WTC11 (cell line): ENCODE results near the gene EHD3. TPM values are rescaled to one million over a fixed set of nuclear protein-coding genes. Genes with fewer than 3 reads are reported as not detected.

Source experiments
- ATAC-seq: fragments of 200-7000 bp; cut with Tn5 transposase; 2 replicates; pipeline ENCODE4 v1.10.0; 2021; ENCODE audit warnings: mild to moderate bottlenecking, moderate library complexity
- CTCF ChIA-PET: fragments of 300-600 bp; sonication (Branson Sonifier 250); formaldehyde crosslinking; loops from one replicate; lab custom pipeline; 2021; ENCODE audit warnings: antibody characterized with exemption; lab: Charles Lee
- POLR2A ChIA-PET: fragments of 350-600 bp; sonication (Branson Sonifier 250); formaldehyde crosslinking; loops from one replicate; lab custom pipeline; 2021; ENCODE audit warnings: antibody characterized with exemption; lab: Charles Lee
- DNase-seq: peaks from one replicate; pipeline ENCODE4 v3.0.0; 2021; ENCODE audit warnings: low spot score
- H3K27ac Mint-ChIP-seq: 2 replicates; pipeline ENCODE4 v1.8.0; 2021; ENCODE audit warnings: mixed read lengths
- H3K27me3 Mint-ChIP-seq: 2 replicates; pipeline ENCODE4 v1.8.0; 2021; ENCODE audit warnings: low read depth, mild to moderate bottlenecking, moderate library complexity, mixed read lengths
- H3K36me3 Mint-ChIP-seq: 2 replicates; pipeline ENCODE4 v1.8.0; 2021; ENCODE audit warnings: mixed read lengths
- H3K4me1 Mint-ChIP-seq: 2 replicates; pipeline ENCODE4 v1.8.0; 2022; ENCODE audit warnings: mixed read lengths
- H3K4me3 Mint-ChIP-seq: 2 replicates; pipeline ENCODE4 v1.8.0; 2021; ENCODE audit warnings: mild to moderate bottlenecking, moderate library complexity, mixed read lengths
- H3K9me3 Mint-ChIP-seq: 2 replicates; pipeline ENCODE4 v1.8.0; 2021; ENCODE audit warnings: mixed read lengths
- CBFB ChIP-seq: sonication (generic); formaldehyde crosslinking; IDR thresholded peaks from 2 replicates; pipeline ENCODE4 v1.8.1; 2022; ENCODE audit warnings: mild to moderate bottlenecking, low read depth, missing genetic modification reagents
- CREB1 ChIP-seq: sonication (generic); formaldehyde crosslinking; IDR thresholded peaks from 2 replicates; pipeline ENCODE4 v1.8.0; 2023; ENCODE audit warnings: mild to moderate bottlenecking, missing genetic modification reagents
- EMX1 ChIP-seq: fragments of 250-450 bp; sonication (Bioruptor Pico); IDR thresholded peaks from 2 replicates; pipeline ENCODE4 v1.8.0; 2021; ENCODE audit warnings: mild to moderate bottlenecking
- KAT7 ChIP-seq: sonication (generic); formaldehyde crosslinking; IDR thresholded peaks from 2 replicates; pipeline ENCODE4 v1.8.1; 2023; ENCODE audit warnings: missing genetic modification reagents, mild to moderate bottlenecking, borderline replicate concordance
- MYBL2 ChIP-seq: sonication (generic); formaldehyde crosslinking; IDR thresholded peaks from 2 replicates; pipeline ENCODE4 v1.8.1; 2023; ENCODE audit warnings: mild to moderate bottlenecking, moderate library complexity, missing genetic modification reagents
- NFE2L1 ChIP-seq: sonication (generic); formaldehyde crosslinking; IDR thresholded peaks from 2 replicates; pipeline ENCODE4 v1.8.1; 2023; ENCODE audit warnings: missing genetic modification reagents
- PRRX2 ChIP-seq: fragments of 250-450 bp; sonication (Bioruptor Pico); IDR thresholded peaks from 2 replicates; pipeline ENCODE4 v1.8.0; 2021; ENCODE audit warnings: mild to moderate bottlenecking
- SMAD3 ChIP-seq: sonication (generic); formaldehyde crosslinking; IDR thresholded peaks from 2 replicates; pipeline ENCODE4 v1.8.0; 2022; ENCODE audit warnings: missing genetic modification reagents, mild to moderate bottlenecking, borderline replicate concordance
- SOX15 ChIP-seq: fragments of 250-450 bp; sonication (Bioruptor Pico); IDR thresholded peaks from 2 replicates; pipeline ENCODE4 v1.9.0; 2021; ENCODE audit warnings: mild to moderate bottlenecking
- TCF7 ChIP-seq: sonication (generic); formaldehyde crosslinking; IDR thresholded peaks from 2 replicates; pipeline ENCODE4 v1.8.0; 2022; ENCODE audit warnings: mild to moderate bottlenecking, low read depth, missing genetic modification reagents, moderate library complexity
- ZNF121 ChIP-seq: sonication (generic); formaldehyde crosslinking; IDR thresholded peaks from 2 replicates; pipeline ENCODE4 v1.8.0; 2023; ENCODE audit warnings: missing genetic modification reagents
- ZNF396 ChIP-seq: fragments of 250-450 bp; sonication (Bioruptor Pico); IDR thresholded peaks from 2 replicates; pipeline ENCODE4 v1.8.0; 2021; ENCODE audit warnings: mild to moderate bottlenecking, moderate library complexity, borderline replicate concordance
- ZNF416 ChIP-seq: fragments of 250-450 bp; sonication (Bioruptor Pico); IDR thresholded peaks from 2 replicates; pipeline ENCODE4 v1.9.0; 2021; ENCODE audit warnings: mild to moderate bottlenecking, inconsistent platforms
- total RNA-seq: library from RNA; stranded (reverse); gene quantifications from 3 replicates; pipeline ENCODE4 v1.2.3, GENCODE V29; 2021
- TF ChIP-seq, protein P1 (sequence below): fragments of 250-450 bp; sonication (Bioruptor Pico); IDR thresholded peaks from 2 replicates; pipeline ENCODE4 v1.9.0; 2021; ENCODE audit warnings: moderate library complexity, mild to moderate bottlenecking, inconsistent platforms, borderline replicate concordance
- TF ChIP-seq, protein P2 (sequence below): sonication (generic); formaldehyde crosslinking; IDR thresholded peaks from 2 replicates; pipeline ENCODE4 v1.8.1; 2023; ENCODE audit warnings: mild to moderate bottlenecking, moderate library complexity, missing genetic modification reagents
- TF ChIP-seq, protein P3 (sequence below): sonication (generic); formaldehyde crosslinking; IDR thresholded peaks from 2 replicates; pipeline ENCODE4 v1.8.0; 2023; ENCODE audit warnings: missing genetic modification reagents, mild to moderate bottlenecking, borderline replicate concordance
- TF ChIP-seq, protein P4 (sequence below): sonication (generic); formaldehyde crosslinking; IDR thresholded peaks from 2 replicates; pipeline ENCODE4 v1.8.1; 2023; ENCODE audit warnings: mild to moderate bottlenecking, missing genetic modification reagents
- TF ChIP-seq, protein P5 (sequence below): sonication (generic); formaldehyde crosslinking; IDR thresholded peaks from 2 replicates; pipeline ENCODE4 v1.8.0; 2022; ENCODE audit warnings: mild to moderate bottlenecking, missing genetic modification reagents
- TF ChIP-seq, protein P6 (sequence below): sonication (generic); formaldehyde crosslinking; conservative IDR thresholded peaks from 2 replicates; pipeline ENCODE4 v1.8.1; 2023; ENCODE audit warnings: mild to moderate bottlenecking, low read depth, missing genetic modification reagents, moderate library complexity
- TF ChIP-seq, protein P7 (sequence below): fragments of 250-450 bp; sonication (Bioruptor Pico); IDR thresholded peaks from 2 replicates; pipeline ENCODE4 v1.9.0; 2021; ENCODE audit warnings: mild to moderate bottlenecking

The EHD3 gene
- total RNA-seq, 1 experiment from 2014 or later: 10.0 TPM

DNA sequence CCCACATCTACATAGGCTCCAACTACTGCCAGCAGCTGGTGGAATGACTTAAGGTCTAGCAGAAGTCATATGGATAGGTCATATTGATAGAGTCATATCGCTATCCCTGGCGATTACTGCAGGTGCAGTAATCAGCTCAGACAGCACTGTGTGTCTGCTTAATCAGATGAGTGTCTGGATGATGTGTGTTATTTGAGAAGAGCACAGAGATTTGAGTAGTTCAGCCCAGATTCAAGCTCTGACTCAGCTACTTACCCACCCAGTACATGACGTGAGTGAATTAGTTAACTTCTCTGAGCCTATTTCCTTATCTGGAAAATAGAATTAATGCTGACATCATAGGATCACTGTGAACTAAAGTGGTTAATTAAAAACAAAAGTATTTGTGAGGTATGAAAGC is 78.9 kb downstream of the EHD3 start:
- no peak for ATAC-seq
- Mint-ChIP-seq H3K36me3 (peaks cover 25% of the 10 kb centered on the region), H3K27ac (no peak overlapping the region), H3K27me3 (no peaks in the 10 kb centered on the region), H3K4me1 (0 out of 2 replicates have a peak, but pooled peaks cover 4% of the 10 kb centered on the region), H3K9me3 (peaks cover 34% of the 10 kb centered on the region), H3K4me3 (no peak overlapping the region)
- DNase-seq: no peak
- TF ChIP-seq ZNF121 (no peak), SOX15 (CRISPR knock-in tag) (no peak), CBFB (CRISPR knock-in tag) (no peak), ZNF416 (CRISPR knock-in tag) (no peak), NFE2L1 (CRISPR knock-in tag) (no peak), MYBL2 (CRISPR knock-in tag) (no peak), PRRX2 (no peak), CREB1 (CRISPR knock-in tag) (no peak), KAT7 (CRISPR knock-in tag) (no peak)
- TF ChIP-seq, protein P1, sequence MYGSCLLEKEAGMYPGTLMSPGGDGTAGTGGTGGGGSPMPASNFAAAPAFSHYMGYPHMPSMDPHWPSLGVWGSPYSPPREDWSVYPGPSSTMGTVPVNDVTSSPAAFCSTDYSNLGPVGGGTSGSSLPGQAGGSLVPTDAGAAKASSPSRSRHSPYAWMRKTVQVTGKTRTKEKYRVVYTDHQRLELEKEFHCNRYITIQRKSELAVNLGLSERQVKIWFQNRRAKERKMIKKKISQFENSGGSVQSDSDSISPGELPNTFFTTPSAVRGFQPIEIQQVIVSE (CRISPR knock-in tag): no peak
- TF ChIP-seq, protein P2, sequence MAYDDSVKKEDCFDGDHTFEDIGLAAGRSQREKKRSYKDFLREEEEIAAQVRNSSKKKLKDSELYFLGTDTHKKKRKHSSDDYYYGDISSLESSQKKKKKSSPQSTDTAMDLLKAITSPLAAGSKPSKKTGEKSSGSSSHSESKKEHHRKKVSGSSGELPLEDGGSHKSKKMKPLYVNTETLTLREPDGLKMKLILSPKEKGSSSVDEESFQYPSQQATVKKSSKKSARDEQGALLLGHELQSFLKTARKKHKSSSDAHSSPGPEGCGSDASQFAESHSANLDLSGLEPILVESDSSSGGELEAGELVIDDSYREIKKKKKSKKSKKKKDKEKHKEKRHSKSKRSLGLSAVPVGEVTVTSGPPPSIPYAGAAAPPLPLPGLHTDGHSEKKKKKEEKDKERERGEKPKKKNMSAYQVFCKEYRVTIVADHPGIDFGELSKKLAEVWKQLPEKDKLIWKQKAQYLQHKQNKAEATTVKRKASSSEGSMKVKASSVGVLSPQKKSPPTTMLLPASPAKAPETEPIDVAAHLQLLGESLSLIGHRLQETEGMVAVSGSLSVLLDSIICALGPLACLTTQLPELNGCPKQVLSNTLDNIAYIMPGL (CRISPR knock-in tag): no peak
- TF ChIP-seq, protein P3, sequence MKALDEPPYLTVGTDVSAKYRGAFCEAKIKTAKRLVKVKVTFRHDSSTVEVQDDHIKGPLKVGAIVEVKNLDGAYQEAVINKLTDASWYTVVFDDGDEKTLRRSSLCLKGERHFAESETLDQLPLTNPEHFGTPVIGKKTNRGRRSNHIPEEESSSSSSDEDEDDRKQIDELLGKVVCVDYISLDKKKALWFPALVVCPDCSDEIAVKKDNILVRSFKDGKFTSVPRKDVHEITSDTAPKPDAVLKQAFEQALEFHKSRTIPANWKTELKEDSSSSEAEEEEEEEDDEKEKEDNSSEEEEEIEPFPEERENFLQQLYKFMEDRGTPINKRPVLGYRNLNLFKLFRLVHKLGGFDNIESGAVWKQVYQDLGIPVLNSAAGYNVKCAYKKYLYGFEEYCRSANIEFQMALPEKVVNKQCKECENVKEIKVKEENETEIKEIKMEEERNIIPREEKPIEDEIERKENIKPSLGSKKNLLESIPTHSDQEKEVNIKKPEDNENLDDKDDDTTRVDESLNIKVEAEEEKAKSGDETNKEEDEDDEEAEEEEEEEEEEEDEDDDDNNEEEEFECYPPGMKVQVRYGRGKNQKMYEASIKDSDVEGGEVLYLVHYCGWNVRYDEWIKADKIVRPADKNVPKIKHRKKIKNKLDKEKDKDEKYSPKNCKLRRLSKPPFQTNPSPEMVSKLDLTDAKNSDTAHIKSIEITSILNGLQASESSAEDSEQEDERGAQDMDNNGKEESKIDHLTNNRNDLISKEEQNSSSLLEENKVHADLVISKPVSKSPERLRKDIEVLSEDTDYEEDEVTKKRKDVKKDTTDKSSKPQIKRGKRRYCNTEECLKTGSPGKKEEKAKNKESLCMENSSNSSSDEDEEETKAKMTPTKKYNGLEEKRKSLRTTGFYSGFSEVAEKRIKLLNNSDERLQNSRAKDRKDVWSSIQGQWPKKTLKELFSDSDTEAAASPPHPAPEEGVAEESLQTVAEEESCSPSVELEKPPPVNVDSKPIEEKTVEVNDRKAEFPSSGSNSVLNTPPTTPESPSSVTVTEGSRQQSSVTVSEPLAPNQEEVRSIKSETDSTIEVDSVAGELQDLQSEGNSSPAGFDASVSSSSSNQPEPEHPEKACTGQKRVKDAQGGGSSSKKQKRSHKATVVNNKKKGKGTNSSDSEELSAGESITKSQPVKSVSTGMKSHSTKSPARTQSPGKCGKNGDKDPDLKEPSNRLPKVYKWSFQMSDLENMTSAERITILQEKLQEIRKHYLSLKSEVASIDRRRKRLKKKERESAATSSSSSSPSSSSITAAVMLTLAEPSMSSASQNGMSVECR: no peak
- TF ChIP-seq, protein P4, sequence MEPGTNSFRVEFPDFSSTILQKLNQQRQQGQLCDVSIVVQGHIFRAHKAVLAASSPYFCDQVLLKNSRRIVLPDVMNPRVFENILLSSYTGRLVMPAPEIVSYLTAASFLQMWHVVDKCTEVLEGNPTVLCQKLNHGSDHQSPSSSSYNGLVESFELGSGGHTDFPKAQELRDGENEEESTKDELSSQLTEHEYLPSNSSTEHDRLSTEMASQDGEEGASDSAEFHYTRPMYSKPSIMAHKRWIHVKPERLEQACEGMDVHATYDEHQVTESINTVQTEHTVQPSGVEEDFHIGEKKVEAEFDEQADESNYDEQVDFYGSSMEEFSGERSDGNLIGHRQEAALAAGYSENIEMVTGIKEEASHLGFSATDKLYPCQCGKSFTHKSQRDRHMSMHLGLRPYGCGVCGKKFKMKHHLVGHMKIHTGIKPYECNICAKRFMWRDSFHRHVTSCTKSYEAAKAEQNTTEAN: no peak
- ChIA-PET CTCF (no interaction called here), POLR2A (no interaction called here)

DNA sequence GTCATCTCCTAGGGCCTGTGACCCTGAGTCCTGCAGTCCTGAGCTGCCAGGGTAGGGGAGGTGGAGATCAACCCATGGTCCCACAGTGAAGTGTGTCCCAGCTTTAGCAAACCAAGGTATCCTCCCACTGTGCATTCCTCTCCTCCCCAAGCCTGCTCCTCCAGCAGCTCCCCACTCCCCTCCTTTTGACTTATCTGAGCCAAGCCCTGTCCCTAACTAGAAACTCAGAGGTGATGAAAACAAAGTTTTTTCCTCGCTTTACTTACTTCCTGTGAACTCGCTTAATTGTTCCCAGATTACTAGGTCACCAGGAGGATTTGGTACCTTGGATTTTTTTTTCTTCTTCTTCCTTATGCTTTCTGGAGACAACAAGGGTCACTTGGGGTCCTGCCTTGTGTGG is 80.8 kb downstream of the EHD3 start:
- Mint-ChIP-seq H3K27me3 (no peaks in the 10 kb centered on the region), H3K9me3 (peaks cover 15% of the 10 kb centered on the region), H3K36me3 (peaks cover 18% of the 10 kb centered on the region), H3K4me3 (no peak overlapping the region), H3K4me1 (peaks cover 15% of the 10 kb centered on the region), H3K27ac (no peak overlapping the region)
- DNase-seq (no peak), ATAC-seq (no peak)
- ChIA-PET CTCF (no interaction called here), POLR2A (no interaction called here)
- TF ChIP-seq EMX1 (CRISPR knock-in tag) (no peak), TCF7 (CRISPR knock-in tag) (no peak), ZNF396 (CRISPR knock-in tag) (no peak), SMAD3 (CRISPR knock-in tag) (no peak), NFE2L1 (CRISPR knock-in tag) (no peak)
- TF ChIP-seq, protein P3: no peak
- TF ChIP-seq, protein P5, sequence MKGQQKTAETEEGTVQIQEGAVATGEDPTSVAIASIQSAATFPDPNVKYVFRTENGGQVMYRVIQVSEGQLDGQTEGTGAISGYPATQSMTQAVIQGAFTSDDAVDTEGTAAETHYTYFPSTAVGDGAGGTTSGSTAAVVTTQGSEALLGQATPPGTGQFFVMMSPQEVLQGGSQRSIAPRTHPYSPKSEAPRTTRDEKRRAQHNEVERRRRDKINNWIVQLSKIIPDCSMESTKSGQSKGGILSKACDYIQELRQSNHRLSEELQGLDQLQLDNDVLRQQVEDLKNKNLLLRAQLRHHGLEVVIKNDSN (CRISPR knock-in tag): no peak
- TF ChIP-seq, protein P6, sequence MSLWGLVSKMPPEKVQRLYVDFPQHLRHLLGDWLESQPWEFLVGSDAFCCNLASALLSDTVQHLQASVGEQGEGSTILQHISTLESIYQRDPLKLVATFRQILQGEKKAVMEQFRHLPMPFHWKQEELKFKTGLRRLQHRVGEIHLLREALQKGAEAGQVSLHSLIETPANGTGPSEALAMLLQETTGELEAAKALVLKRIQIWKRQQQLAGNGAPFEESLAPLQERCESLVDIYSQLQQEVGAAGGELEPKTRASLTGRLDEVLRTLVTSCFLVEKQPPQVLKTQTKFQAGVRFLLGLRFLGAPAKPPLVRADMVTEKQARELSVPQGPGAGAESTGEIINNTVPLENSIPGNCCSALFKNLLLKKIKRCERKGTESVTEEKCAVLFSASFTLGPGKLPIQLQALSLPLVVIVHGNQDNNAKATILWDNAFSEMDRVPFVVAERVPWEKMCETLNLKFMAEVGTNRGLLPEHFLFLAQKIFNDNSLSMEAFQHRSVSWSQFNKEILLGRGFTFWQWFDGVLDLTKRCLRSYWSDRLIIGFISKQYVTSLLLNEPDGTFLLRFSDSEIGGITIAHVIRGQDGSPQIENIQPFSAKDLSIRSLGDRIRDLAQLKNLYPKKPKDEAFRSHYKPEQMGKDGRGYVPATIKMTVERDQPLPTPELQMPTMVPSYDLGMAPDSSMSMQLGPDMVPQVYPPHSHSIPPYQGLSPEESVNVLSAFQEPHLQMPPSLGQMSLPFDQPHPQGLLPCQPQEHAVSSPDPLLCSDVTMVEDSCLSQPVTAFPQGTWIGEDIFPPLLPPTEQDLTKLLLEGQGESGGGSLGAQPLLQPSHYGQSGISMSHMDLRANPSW (CRISPR knock-in tag): no peak
- TF ChIP-seq, protein P7, sequence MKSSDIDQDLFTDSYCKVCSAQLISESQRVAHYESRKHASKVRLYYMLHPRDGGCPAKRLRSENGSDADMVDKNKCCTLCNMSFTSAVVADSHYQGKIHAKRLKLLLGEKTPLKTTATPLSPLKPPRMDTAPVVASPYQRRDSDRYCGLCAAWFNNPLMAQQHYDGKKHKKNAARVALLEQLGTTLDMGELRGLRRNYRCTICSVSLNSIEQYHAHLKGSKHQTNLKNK: no peak
